HCT116 (cell line): Measurements from ENCODE around the gene FBXO34. TPM values are rescaled to one million over a fixed set of nuclear protein-coding genes. Genes with fewer than 3 reads are reported as not detected.
A peak's percentile ranks its signal among the peaks of the same experiment; 100 is the strongest.

ENCODE experiments used
- ATAC-seq: fragments of 200-7000 bp; cut with Tn5 transposase; 2 replicates; pipeline ENCODE4 v1.9.1; 2020; ENCODE audit warnings: mild to moderate bottlenecking, moderate library complexity
- BruUV-seq: library from RNA; stranded (reverse); fragments of 400-500 nt; replicated peaks from 2 replicates; lab custom pipeline; 2021; lab: Mats Ljungman, UMichigan
- CTCF ChIA-PET: fragments of 300-600 bp; sonication (Branson Sonifier 250); formaldehyde crosslinking; loops from one replicate; lab custom pipeline; 2021; ENCODE audit warnings: antibody characterized with exemption; lab: Charles Lee
- POLR2A ChIA-PET: fragments of 300-600, 350-600 bp; sonication (Branson Sonifier 250); formaldehyde crosslinking; loops from one replicate; lab custom pipeline; 2021; ENCODE audit warnings: antibody characterized with exemption; lab: Charles Lee
- RAD21 ChIA-PET, 2 experiments: fragments of 300-600 bp; sonication (Branson Sonifier 250); formaldehyde crosslinking; loops; one replicate each; lab custom pipeline; 2023; ENCODE audit warnings: low total read pairs in 2 of 2; ENCODE audit not compliant: uncharacterized antibody in 2 of 2, unreplicated experiment in 2 of 2, low non-redundant PET in 1 of 2; lab: Charles Lee
- DNase-seq: peaks from one replicate; pipeline ENCODE4 v3.0.0-alpha.2; 2010; ENCODE audit warnings: low read depth, low spot score
- H2AFZ ChIP-seq: fragments of 200-600 bp; shearing (Covaris generic), sonication (generic); 2 replicates; pipeline ENCODE4 v1.6.1; 2017; ENCODE audit warnings: low read depth, mixed run types, mixed read lengths, antibody characterized with exemption, low read length; ENCODE audit not compliant: poor library complexity, severe bottlenecking
- H3K27ac ChIP-seq: 2 replicates; pipeline ENCODE4 v1.5.1; 2012; ENCODE audit warnings: low read depth, low read length
- H3K27me3 ChIP-seq: fragments of 200-600 bp; sonication (generic); 2 replicates; pipeline ENCODE4 v1.6.1; 2016; ENCODE audit warnings: mixed run types, low read length, mixed read lengths; ENCODE audit not compliant: insufficient read depth
- H3K36me3 ChIP-seq, 2 experiments: fragments of 200-500 bp in 1 of 2; fragments of 200-600 bp in 1 of 2; sonication (Bioruptor generic) in 1 of 2; sonication (generic) in 1 of 2; 2 replicates each; pipeline versions ENCODE4 v1.5.1 to v1.6.1; 2014 to 2016; ENCODE audit warnings: low read length in 2 of 2, inconsistent platforms in 1 of 2, mixed read lengths in 1 of 2, mixed run types in 1 of 2; ENCODE audit not compliant: insufficient read depth in 2 of 2, control insufficient read depth in 1 of 2
- H3K4me1 ChIP-seq, 2 experiments: fragments of 200-600 bp in 1 of 2; sonication (generic) in 1 of 2; 2 replicates each; pipeline versions ENCODE4 v1.5.1 to v1.6.1; 2012 to 2017; ENCODE audit warnings: low read length in 2 of 2, inconsistent platforms in 1 of 2, mild to moderate bottlenecking in 1 of 2, mixed read lengths in 1 of 2, mixed run types in 1 of 2, moderate library complexity in 1 of 2; ENCODE audit not compliant: insufficient read depth in 2 of 2, control insufficient read depth in 1 of 2
- H3K4me2 ChIP-seq: fragments of 200-600 bp; sonication (generic); 2 replicates; pipeline ENCODE4 v1.6.1; 2017; ENCODE audit warnings: mixed run types, low read length, mixed read lengths
- H3K4me3 ChIP-seq, 2 experiments: fragments of 200-600 bp in 1 of 2; sonication (generic) in 1 of 2; replicated peaks in 1 of 2; 2 replicates each; pipeline ENCODE4 v1.5.1; 2011 to 2016; ENCODE audit warnings: low read length in 2 of 2, control low read depth in 1 of 2, low read depth in 1 of 2, mild to moderate bottlenecking in 1 of 2, mixed read lengths in 1 of 2, mixed run types in 1 of 2
- H3K79me2 ChIP-seq: fragments of 200-600 bp; sonication (generic); 2 replicates; pipeline ENCODE4 v1.6.1; 2017; ENCODE audit warnings: mild to moderate bottlenecking, mixed run types, low read length, moderate library complexity, mixed read lengths; ENCODE audit not compliant: insufficient read depth
- H3K9ac ChIP-seq: fragments of 200-600 bp; sonication (generic); 2 replicates; pipeline ENCODE4 v1.6.1; 2016; ENCODE audit warnings: low read length, mixed read lengths
- H3K9me2 ChIP-seq: fragments of 200-600 bp; sonication (generic), shearing (Covaris generic); 2 replicates; pipeline ENCODE4 v1.6.1; 2017; ENCODE audit warnings: mixed run types, mild to moderate bottlenecking, moderate library complexity; ENCODE audit not compliant: insufficient read depth
- H3K9me3 ChIP-seq, 2 experiments: fragments of 200-500 bp in 1 of 2; fragments of 200-600 bp in 1 of 2; sonication (Bioruptor generic) in 1 of 2; sonication (generic) in 1 of 2; 2 replicates each; pipeline ENCODE4 v1.6.1; 2014 to 2017; ENCODE audit warnings: low read length in 2 of 2, mixed read lengths in 2 of 2, inconsistent platforms in 1 of 2, low read depth in 1 of 2, mild to moderate bottlenecking in 1 of 2, mixed run types in 1 of 2, moderate library complexity in 1 of 2; ENCODE audit not compliant: control insufficient read depth in 1 of 2, insufficient read depth in 1 of 2
- H4K20me1 ChIP-seq: fragments of 200-600 bp; sonication (generic), shearing (Covaris generic); 2 replicates; pipeline ENCODE4 v1.6.1; 2017; ENCODE audit warnings: mixed run types, mild to moderate bottlenecking, moderate library complexity; ENCODE audit not compliant: insufficient read depth
- ATF3 ChIP-seq: IDR thresholded peaks from 2 replicates; pipeline ENCODE4 v1.6.1; 2012
- CBX3 ChIP-seq: IDR thresholded peaks from 2 replicates; pipeline ENCODE4 v1.6.1; 2012; ENCODE audit warnings: low read depth
- CEBPB ChIP-seq: IDR thresholded peaks from 2 replicates; pipeline ENCODE4 v1.6.1; 2012; ENCODE audit warnings: low read depth
- CTCF ChIP-seq, 3 experiments: fragments of 200-600 bp in 1 of 3; sonication (generic) in 1 of 3; IDR thresholded peaks in 2 of 3; conservative IDR thresholded peaks in 1 of 3; 2 replicates each; pipeline ENCODE4 v1.5.1; 2012 to 2017; ENCODE audit warnings: low read depth in 2 of 3, low read length in 2 of 3, antibody characterized with exemption in 1 of 3, borderline replicate concordance in 1 of 3, control low read depth in 1 of 3, mild to moderate bottlenecking in 1 of 3, mixed read lengths in 1 of 3, mixed run types in 1 of 3, moderate library complexity in 1 of 3; ENCODE audit not compliant: insufficient read depth in 1 of 3
- EGR1 ChIP-seq: IDR thresholded peaks from 2 replicates; pipeline ENCODE4 v1.6.1; 2012; ENCODE audit warnings: low read depth
- ELF1 ChIP-seq: IDR thresholded peaks from 2 replicates; pipeline ENCODE4 v1.6.1; 2012; ENCODE audit warnings: low read depth, borderline replicate concordance
- FOSL1 ChIP-seq: IDR thresholded peaks from 2 replicates; pipeline ENCODE4 v1.6.1; 2012; ENCODE audit warnings: low read depth
- JUND ChIP-seq: IDR thresholded peaks from 2 replicates; pipeline ENCODE4 v1.6.1; 2012
- POLR2A ChIP-seq: IDR thresholded peaks from 2 replicates; pipeline ENCODE4 v1.7.0; 2011; ENCODE audit warnings: borderline replicate concordance; ENCODE audit not compliant: insufficient read depth, insufficient read length; ENCODE audit errors: extremely low read depth
- SP1 ChIP-seq: IDR thresholded peaks from 2 replicates; pipeline ENCODE4 v1.6.1; 2012; ENCODE audit warnings: low read depth
- YY1 ChIP-seq: IDR thresholded peaks from 2 replicates; pipeline ENCODE4 v1.6.1; 2011; ENCODE audit warnings: low read length, low read depth, moderate library complexity, mild to moderate bottlenecking; ENCODE audit not compliant: insufficient replicate concordance; ENCODE audit errors: extremely low read depth
- ZFX ChIP-seq: fragments of 450-650 bp; IDR thresholded peaks from 2 replicates; pipeline ENCODE4 v1.6.1; 2017
- ZNF274 ChIP-seq: fragments of 200-500 bp; sonication (Bioruptor generic); IDR thresholded peaks from 2 replicates; pipeline ENCODE4 v1.6.1; 2014; ENCODE audit warnings: mild to moderate bottlenecking, low read depth, low read length, inconsistent platforms
- intact Hi-C: fragments of 100-400 bp; cut with micrococcal nuclease; formaldehyde crosslinking; loops from 2 replicates; pipeline ENCODE4 v1.10.0; 2022
- total RNA-seq: library from RNA; stranded (reverse); gene quantifications from one replicate; pipeline ENCODE4 v1.2.1, GENCODE V29; 2021; ENCODE audit not compliant: unreplicated experiment

FBXO34 gene
- total RNA-seq, 1 experiment from 2014 or later: 26.9 TPM

DNA sequence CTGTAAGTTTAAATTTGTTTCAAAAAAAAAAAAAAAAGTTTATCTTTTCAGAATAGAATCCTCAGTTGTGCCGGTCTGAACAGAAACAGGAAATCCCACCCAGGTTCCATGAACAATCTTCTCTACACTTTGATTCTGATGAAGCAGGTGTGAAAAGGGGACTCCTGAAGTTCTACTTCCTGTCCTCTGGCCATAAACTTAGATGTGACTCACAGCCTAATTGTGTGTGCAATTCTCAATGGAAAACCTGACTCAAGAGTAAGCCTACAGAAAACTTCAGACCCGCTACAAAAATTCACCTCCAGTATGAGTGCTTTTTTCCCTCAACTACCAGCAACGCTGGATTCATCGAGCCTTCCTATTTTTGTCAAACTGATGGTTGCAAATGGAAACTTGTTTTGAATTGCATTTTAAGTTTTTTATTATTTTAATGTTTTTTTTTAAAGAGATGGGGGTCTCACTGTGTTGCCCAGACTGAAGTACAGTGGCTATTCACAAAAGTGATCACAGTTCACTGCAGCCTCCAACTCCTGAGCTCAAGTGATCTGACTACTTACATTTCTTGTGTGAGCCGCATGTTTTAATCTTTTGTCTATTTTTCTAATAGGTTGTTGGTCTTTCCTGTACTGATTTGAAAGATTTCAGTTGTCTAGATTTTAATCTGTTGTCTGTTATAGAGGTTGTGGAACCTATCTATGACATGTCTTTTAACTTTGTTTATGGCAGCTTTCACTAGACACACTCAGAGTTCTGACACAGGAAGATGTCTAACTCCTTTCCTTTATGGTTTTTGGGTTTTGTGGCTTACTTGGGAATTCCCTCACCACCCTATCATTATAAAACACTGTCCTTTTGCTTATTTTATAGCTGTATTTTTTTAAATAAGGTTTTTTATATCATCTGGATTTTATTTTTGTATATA, 102.8 kb downstream of the FBXO34 start:
- Histone ChIP-seq H3K4me3 (no peak overlapping the region), H2AFZ (no peak overlapping the region), H3K9me2 (no peaks in the 10 kb centered on the region), H3K36me3 (0 out of 4 replicates have a peak, but pooled peaks cover 0 to 2% of the 10 kb centered on the region in 2 experiments), H3K4me2 (no peak overlapping the region), H3K9me3 (no peaks in the 10 kb centered on the region), H4K20me1 (no peaks in the 10 kb centered on the region), H3K27ac (no peak overlapping the region), H3K27me3 (no peaks in the 10 kb centered on the region), H3K9ac (no peak overlapping the region), H3K4me1 (peaks cover 0 to 8% of the 10 kb centered on the region in 2 experiments; a peak in 2 of 4 replicates), H3K79me2 (no peaks in the 10 kb centered on the region)
- POLR2A ChIA-PET: no interaction called here
- no TSS peak for BruUV-seq
- ATAC-seq: no peak
- TF ChIP-seq ATF3 (0 out of 2 replicates have a peak, but pooled peaks have one; percentile 21), ZNF274 (no peak), SP1 (peak; percentile 51), CEBPB (peak; percentile 45; the same call in 1 of the 2 replicates), JUND (peak; percentile 73), FOSL1 (peak; percentile 81), ELF1 (no peak), CBX3 (peak; percentile 42; the same call in 1 of the 2 replicates)
- DNase-seq: peak; percentile 40
- intact Hi-C loops: no loop called here
- CTCF ChIA-PET: interaction anchor here (1.0 kb wide), 1 partner anchor 1116 kb away, joined by 3 read pairs; no protein-coding TSS in a partner anchor
- RAD21 ChIA-PET: no interaction called here

- Histone ChIP-seq H3K4me2 (no peak overlapping the region), H3K27ac (no peak overlapping the region), H3K9me2 (no peaks in the 10 kb centered on the region), H3K9ac (no peak overlapping the region), H3K27me3 (no peaks in the 10 kb centered on the region), H4K20me1 (no peaks in the 10 kb centered on the region), H3K4me1 (peaks cover 0 to 8% of the 10 kb centered on the region in 2 experiments; a peak in 2 of 4 replicates), H2AFZ (no peak overlapping the region), H3K36me3 (0 out of 4 replicates have a peak, but pooled peaks cover 0 to 2% of the 10 kb centered on the region in 2 experiments), H3K79me2 (no peaks in the 10 kb centered on the region), H3K4me3 (no peak overlapping the region), H3K9me3 (no peaks in the 10 kb centered on the region)
- RAD21 ChIA-PET: no interaction called here
- intact Hi-C loops: no loop called here
- no peak for ATAC-seq
- no TSS peak for BruUV-seq
- CTCF ChIA-PET: interaction anchor here (1.0 kb wide), 1 partner anchor 1116 kb away, joined by 3 read pairs; no protein-coding TSS in a partner anchor
- POLR2A ChIA-PET: no interaction called here
- DNase-seq: no peak
- no peak for TF ChIP-seq ZFX
- no peak for TF ChIP-seq SP1
- TF ChIP-seq POLR2A: no peak
- TF ChIP-seq ELF1: no peak
- no peak for TF ChIP-seq YY1
- TF ChIP-seq CEBPB: no peak
- TF ChIP-seq EGR1: no peak
- no peak for TF ChIP-seq CTCF (IDR thresholded peaks at IDR 0.05 in 2 of 3, conservative IDR thresholded peaks at IDR 0.05 in 1 of 3; ENCODE audit: borderline replicate concordance in 1 of 3, insufficient read depth in 1 of 3, low read depth in 2 of 3, low read length in 2 of 3)
Observed at GRCh38 chr14:55374771-55375170, 103.5 kb downstream of the FBXO34 start.
